ENCODE measurements around the gene ABR. TPM values are rescaled to one million over a fixed set of nuclear protein-coding genes. Genes with fewer than 3 reads are reported as not detected.

ABR gene
- total RNA-seq, 1 experiment from 2014 or later: 172 TPM

DNA sequence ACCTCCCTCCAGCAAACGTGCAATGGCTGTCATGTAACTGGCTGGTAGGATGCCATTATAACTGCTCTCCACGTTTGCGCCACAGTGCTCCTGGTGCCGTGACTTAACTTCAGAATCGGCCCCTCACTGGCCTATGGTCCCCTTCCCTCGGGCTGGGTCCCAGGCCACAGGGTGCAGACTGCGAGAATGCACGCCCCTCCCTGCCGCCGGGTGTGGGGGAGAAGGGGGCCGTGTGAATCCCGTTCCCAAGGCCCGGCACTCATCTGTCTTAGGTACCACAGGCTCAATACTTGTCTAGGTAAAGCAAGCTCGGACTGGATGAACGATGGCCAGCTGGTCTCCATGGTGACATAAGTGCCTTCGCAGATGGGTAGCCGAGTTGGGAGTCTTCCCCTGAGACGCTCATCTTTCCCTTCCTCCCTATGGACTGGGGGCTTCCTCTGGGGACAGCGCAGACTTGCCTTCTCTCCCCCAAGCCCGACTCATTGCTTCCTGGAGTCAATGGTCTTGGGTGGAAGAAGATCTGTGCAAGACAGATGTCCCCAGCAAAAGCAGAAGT lies 145.1 kb downstream of the ABR start:
- DNase-seq (ENCODE audit: low read depth, low spot score) (no peak), ATAC-seq (no peak)
- POLR2A ChIA-PET: no interaction called here
- in situ Hi-C loops (cut with HindIII; ENCODE audit: low pct_unique_long_range_greater_than_20kb, low sequenced_read_pairs): no loop called here
- Histone ChIP-seq H3K4me3 (ENCODE audit: low read depth in 2 of 2, low read length in 2 of 2) (no peak overlapping the region), H3K36me3 (ENCODE audit: control insufficient read depth, insufficient read depth, low read length) (no peaks in the 10 kb centered on the region), H3K27me3 (ENCODE audit: control insufficient read depth, insufficient read depth, low read length) (no peaks in the 10 kb centered on the region), H3K4me1 (ENCODE audit: control insufficient read depth, insufficient read depth, low read length) (peaks cover 6% of the 10 kb centered on the region), H3K9me3 (ENCODE audit: control insufficient read depth, insufficient read depth, low read depth, low read length) (no peaks in the 10 kb centered on the region), H3K27ac (ENCODE audit: low read length) (no peak overlapping the region)
- TF ChIP-seq, protein P1, sequence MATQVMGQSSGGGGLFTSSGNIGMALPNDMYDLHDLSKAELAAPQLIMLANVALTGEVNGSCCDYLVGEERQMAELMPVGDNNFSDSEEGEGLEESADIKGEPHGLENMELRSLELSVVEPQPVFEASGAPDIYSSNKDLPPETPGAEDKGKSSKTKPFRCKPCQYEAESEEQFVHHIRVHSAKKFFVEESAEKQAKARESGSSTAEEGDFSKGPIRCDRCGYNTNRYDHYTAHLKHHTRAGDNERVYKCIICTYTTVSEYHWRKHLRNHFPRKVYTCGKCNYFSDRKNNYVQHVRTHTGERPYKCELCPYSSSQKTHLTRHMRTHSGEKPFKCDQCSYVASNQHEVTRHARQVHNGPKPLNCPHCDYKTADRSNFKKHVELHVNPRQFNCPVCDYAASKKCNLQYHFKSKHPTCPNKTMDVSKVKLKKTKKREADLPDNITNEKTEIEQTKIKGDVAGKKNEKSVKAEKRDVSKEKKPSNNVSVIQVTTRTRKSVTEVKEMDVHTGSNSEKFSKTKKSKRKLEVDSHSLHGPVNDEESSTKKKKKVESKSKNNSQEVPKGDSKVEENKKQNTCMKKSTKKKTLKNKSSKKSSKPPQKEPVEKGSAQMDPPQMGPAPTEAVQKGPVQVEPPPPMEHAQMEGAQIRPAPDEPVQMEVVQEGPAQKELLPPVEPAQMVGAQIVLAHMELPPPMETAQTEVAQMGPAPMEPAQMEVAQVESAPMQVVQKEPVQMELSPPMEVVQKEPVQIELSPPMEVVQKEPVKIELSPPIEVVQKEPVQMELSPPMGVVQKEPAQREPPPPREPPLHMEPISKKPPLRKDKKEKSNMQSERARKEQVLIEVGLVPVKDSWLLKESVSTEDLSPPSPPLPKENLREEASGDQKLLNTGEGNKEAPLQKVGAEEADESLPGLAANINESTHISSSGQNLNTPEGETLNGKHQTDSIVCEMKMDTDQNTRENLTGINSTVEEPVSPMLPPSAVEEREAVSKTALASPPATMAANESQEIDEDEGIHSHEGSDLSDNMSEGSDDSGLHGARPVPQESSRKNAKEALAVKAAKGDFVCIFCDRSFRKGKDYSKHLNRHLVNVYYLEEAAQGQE (IDR thresholded peaks at IDR 0.05; ENCODE audit: insufficient read depth in 1 of 2, low read depth in 2 of 2, low read length in 1 of 2): no peak
- TF ChIP-seq POLR2AphosphoS5 (IDR thresholded peaks at IDR 0.05; ENCODE audit: low read depth, low read length) (no peak), SIN3A (IDR thresholded peaks at IDR 0.05; ENCODE audit: borderline replicate concordance, insufficient read depth, low read depth, low read length) (no peak), TCF7L2 (IDR thresholded peaks at IDR 0.05; ENCODE audit: low read depth, low read length) (no peak)
- TF ChIP-seq, protein P2, sequence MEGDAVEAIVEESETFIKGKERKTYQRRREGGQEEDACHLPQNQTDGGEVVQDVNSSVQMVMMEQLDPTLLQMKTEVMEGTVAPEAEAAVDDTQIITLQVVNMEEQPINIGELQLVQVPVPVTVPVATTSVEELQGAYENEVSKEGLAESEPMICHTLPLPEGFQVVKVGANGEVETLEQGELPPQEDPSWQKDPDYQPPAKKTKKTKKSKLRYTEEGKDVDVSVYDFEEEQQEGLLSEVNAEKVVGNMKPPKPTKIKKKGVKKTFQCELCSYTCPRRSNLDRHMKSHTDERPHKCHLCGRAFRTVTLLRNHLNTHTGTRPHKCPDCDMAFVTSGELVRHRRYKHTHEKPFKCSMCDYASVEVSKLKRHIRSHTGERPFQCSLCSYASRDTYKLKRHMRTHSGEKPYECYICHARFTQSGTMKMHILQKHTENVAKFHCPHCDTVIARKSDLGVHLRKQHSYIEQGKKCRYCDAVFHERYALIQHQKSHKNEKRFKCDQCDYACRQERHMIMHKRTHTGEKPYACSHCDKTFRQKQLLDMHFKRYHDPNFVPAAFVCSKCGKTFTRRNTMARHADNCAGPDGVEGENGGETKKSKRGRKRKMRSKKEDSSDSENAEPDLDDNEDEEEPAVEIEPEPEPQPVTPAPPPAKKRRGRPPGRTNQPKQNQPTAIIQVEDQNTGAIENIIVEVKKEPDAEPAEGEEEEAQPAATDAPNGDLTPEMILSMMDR (IDR thresholded peaks at IDR 0.05): no peak
- CTCF ChIA-PET: no interaction called here
- BruUV-seq (replicated peaks): no TSS peak
- intact Hi-C loops (cut with micrococcal nuclease; ENCODE audit: unreplicated experiment): no loop called here

GRCh38 chr17:1033503-1033902 lies 146.3 kb downstream of the ABR start:
- ATAC-seq: no peak
- Histone ChIP-seq H3K36me3 (ENCODE audit: control insufficient read depth, insufficient read depth, low read length) (no peaks in the 10 kb centered on the region), H3K9me3 (ENCODE audit: control insufficient read depth, insufficient read depth, low read depth, low read length) (no peaks in the 10 kb centered on the region), H3K4me1 (ENCODE audit: control insufficient read depth, insufficient read depth, low read length) (peaks cover 6% of the 10 kb centered on the region), H3K27ac (ENCODE audit: low read length) (no peak overlapping the region), H3K4me3 (ENCODE audit: low read depth in 2 of 2, low read length in 2 of 2) (no peak overlapping the region), H3K27me3 (ENCODE audit: control insufficient read depth, insufficient read depth, low read length) (no peaks in the 10 kb centered on the region)
- POLR2A ChIA-PET: no interaction called here
- intact Hi-C loops (cut with micrococcal nuclease; ENCODE audit: unreplicated experiment) (no loop called here), in situ Hi-C loops (cut with HindIII; ENCODE audit: low pct_unique_long_range_greater_than_20kb, low sequenced_read_pairs) (no loop called here)
- no peak for DNase-seq (ENCODE audit: low read depth, low spot score)
- CTCF ChIA-PET: no interaction called here
- BruUV-seq (replicated peaks): no TSS peak
- TF ChIP-seq TCF7L2 (IDR thresholded peaks at IDR 0.05; ENCODE audit: low read depth, low read length): no peak
- TF ChIP-seq, protein P1 (IDR thresholded peaks at IDR 0.05; ENCODE audit: insufficient read depth in 1 of 2, low read depth in 2 of 2, low read length in 1 of 2): no peak
- TF ChIP-seq, protein P2 (IDR thresholded peaks at IDR 0.05): no peak
